Measurements from ENCODE around the gene UGGT2.
"Not testable (repeated sequence)": the region's sequence is repeated elsewhere in the genome, so short reads cannot be mapped to it uniquely, and the experiment has no call there.

Gene UGGT2

DNA sequence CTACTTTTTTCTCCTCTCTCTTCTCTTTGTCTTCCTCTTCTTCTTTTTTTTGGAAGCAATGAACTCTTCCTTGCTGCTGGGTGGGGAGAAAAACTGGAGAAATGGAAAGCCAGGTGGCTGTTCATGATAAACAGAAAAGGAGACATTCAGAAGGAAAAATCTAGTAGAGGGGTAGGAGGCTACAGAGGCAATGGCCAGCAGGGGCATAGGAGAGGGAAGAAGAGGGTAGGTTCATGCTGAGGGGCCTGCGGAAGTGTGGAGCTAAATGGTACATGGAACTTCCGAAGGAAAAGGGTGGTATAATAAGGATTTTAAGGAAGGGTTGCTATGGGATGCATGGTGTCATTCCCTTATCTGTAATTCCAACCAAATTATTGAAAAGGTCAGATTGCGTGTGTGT is 19.2 kb upstream of the UGGT2 start:
- DNase-seq (ENCODE audit: extremely low read depth, low read depth) = no peak
- no peak for TF ChIP-seq CTCF (IDR thresholded peaks at IDR 0.05; ENCODE audit: low read depth, low read length, missing control alignments)
- no peak overlapping the region for H3K4me3 ChIP-seq (replicated peaks; ENCODE audit: low read depth, low read length)

DNA sequence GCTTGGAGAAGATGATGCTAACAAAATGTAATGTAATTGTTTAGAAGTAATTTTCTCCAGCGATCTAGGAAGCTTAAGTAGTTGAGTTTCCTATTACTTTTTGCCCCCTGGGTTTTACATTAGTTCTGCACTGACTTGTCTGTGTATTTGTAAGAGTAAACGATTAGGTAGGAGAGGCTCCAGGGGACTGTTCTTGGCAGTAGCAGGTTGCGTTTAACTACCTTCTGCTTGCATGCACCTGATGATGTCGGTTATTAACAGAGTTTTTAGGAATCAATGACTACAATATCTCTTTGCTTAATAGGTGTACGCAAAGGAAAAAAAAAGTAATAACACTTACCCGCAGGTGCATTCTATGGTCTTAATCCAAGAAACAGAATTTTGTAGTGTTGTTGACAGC is 18.3 kb upstream of the UGGT2 start:
- no peak for TF ChIP-seq CTCF (IDR thresholded peaks at IDR 0.05; ENCODE audit: low read depth, low read length, missing control alignments)
- DNase-seq (ENCODE audit: extremely low read depth, low read depth) = no peak

GRCh38 chr13:96068729-96069128 is 15.5 kb upstream of the UGGT2 start:
- no peak for DNase-seq (ENCODE audit: extremely low read depth, low read depth)
- no peak for TF ChIP-seq CTCF (IDR thresholded peaks at IDR 0.05; ENCODE audit: low read depth, low read length, missing control alignments)
- no peak overlapping the region for H3K4me3 ChIP-seq (replicated peaks; ENCODE audit: low read depth, low read length)

More for the DNA sequence above, 18.3 kb upstream of the UGGT2 start:
- H3K4me3 ChIP-seq (replicated peaks; ENCODE audit: low read depth, low read length) = no peak overlapping the region

GRCh38 chr13:96065849-96066248 is 12.6 kb upstream of the UGGT2 start:
- no peak for TF ChIP-seq CTCF (IDR thresholded peaks at IDR 0.05; ENCODE audit: low read depth, low read length, missing control alignments)
- DNase-seq (ENCODE audit: extremely low read depth, low read depth) = no peak

DNA sequence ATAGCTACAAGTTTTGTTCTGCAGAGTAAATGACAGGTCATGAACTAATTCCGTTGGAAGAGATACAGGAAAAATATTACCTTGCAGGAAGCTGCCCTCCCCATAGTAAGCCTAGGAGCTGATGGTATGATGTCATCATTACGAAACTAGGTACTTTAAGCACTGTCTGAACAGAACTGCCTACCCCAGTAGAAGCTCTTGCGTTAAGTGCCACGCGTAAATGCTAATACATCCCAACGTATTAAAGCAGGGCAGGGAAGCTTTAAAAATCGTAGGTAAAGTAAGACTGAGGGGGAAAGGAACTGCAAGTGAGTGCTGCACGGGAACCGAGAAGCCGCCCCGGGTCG is 572 bp downstream of the UGGT2 start:
- H3K4me3 ChIP-seq (replicated peaks; ENCODE audit: low read depth, low read length) = peak overlapping the region; percentile 97
- no peak for TF ChIP-seq CTCF (IDR thresholded peaks at IDR 0.05; ENCODE audit: low read depth, low read length, missing control alignments)
- DNase-seq (ENCODE audit: extremely low read depth, low read depth) = no peak

More at GRCh38 chr13:96065849-96066248, 12.6 kb upstream of the UGGT2 start:
- no peak overlapping the region for H3K4me3 ChIP-seq (replicated peaks; ENCODE audit: low read depth, low read length)

GRCh38 chr13:96051946-96052345 is 1.3 kb downstream of the UGGT2 start:
- peak overlapping the region; percentile 97 for H3K4me3 ChIP-seq (replicated peaks; ENCODE audit: low read depth, low read length)
- not testable (repeated sequence) for DNase-seq (ENCODE audit: extremely low read depth, low read depth)

DNA sequence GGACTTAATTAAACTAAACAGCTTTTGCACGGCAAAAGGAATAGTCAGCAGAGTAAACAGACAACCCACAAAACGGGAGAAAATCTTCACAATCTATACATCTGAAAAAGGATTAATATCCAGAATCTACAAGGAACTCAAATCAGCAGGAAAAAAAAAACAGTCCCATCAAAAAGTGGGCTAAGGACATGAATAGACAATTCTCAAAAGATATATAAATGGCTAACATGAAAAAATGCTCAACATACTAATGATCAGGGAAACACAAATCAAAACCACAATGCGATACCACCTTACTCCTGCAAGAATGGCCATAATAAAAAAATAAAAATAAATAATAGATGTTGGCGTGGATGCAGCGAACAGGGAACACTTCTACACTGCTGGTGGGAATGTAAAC is 1.7 kb downstream of the UGGT2 start:
- DNase-seq (ENCODE audit: extremely low read depth, low read depth); H3K4me3 ChIP-seq (replicated peaks; ENCODE audit: low read depth, low read length): not testable (repeated sequence)

- not testable (repeated sequence) for DNase-seq (ENCODE audit: extremely low read depth, low read depth); H3K4me3 ChIP-seq (replicated peaks; ENCODE audit: low read depth, low read length)
These were observed 2.2 kb downstream of the UGGT2 start for GRCh38 chr13:96050955-96051354.

DNA sequence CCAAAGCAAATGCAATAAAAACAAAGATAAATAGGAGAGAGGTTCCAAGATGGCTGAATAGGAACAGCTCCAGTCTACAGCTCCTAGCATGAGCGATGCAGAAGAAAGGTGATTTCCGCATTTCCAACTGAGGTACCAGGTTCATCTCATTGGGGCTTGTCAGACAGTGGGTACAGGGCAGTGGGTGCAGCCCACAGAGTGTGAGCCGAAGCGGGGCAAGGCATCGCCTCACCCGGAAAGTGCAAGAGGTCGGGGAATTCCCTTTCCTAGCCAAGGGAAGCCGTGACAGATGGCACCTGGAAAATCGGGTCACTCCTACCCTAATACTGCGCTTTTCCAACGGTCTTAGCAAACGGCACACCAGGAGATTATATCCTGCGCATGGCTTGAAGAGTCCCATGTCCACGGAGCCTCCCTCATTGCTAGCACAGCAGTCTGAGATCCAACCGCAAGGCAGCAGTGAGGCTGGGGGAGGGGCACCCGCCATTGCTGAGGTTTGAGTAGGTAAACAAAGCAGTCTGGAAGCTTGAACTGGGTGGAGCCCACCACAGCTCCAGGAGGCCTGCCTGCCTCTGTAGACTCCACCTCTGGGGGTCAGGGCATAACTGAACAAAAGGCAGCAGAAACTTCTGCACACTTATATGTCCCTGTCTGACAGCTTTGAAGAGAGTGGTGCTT is 6.6 kb downstream of the UGGT2 start:
- H3K4me3 ChIP-seq (replicated peaks; ENCODE audit: low read depth, low read length); DNase-seq (ENCODE audit: extremely low read depth, low read depth): not testable (repeated sequence)

All from HFF-Myc (cell line).